Activated naive CD8-positive, alpha-beta T cell (primary cell): ENCODE measurements around the gene KIAA2012.

Source experiments
- H3K27ac Mint-ChIP-seq: one replicate; pipeline ENCODE4 v1.8.0; 2021; ENCODE audit warnings: mixed read lengths
- H3K27me3 Mint-ChIP-seq: one replicate; pipeline ENCODE4 v1.8.0; 2021; ENCODE audit warnings: mixed read lengths
- H3K36me3 Mint-ChIP-seq: one replicate; pipeline ENCODE4 v1.8.0; 2021; ENCODE audit warnings: mixed read lengths
- H3K4me1 Mint-ChIP-seq: one replicate; pipeline ENCODE4 v1.8.0; 2021; ENCODE audit warnings: low read depth, mixed read lengths
- H3K4me3 Mint-ChIP-seq: one replicate; pipeline ENCODE4 v1.8.0; 2021; ENCODE audit warnings: mild to moderate bottlenecking, mixed read lengths
- H3K9me3 Mint-ChIP-seq: one replicate; pipeline ENCODE4 v1.8.0; 2021; ENCODE audit warnings: low read depth, mixed read lengths

The KIAA2012 gene

GRCh38 chr2:202157211-202157990, 84.3 kb downstream of the KIAA2012 start:
- Mint-ChIP-seq H3K27me3 (no peaks in the 10 kb centered on the region), H3K9me3 (no peaks in the 10 kb centered on the region), H3K36me3 (no peaks in the 10 kb centered on the region), H3K27ac (no peak overlapping the region), H3K4me1 (no peaks in the 10 kb centered on the region), H3K4me3 (no peak overlapping the region)

GRCh38 chr2:202158796-202159195, 85.7 kb downstream of the KIAA2012 start:
- H3K4me3 Mint-ChIP-seq: no peak overlapping the region
- no peaks in the 10 kb centered on the region for H3K9me3 Mint-ChIP-seq
- no peaks in the 10 kb centered on the region for H3K36me3 Mint-ChIP-seq
- no peaks in the 10 kb centered on the region for H3K27me3 Mint-ChIP-seq
- H3K4me1 Mint-ChIP-seq: no peaks in the 10 kb centered on the region
- no peak overlapping the region for H3K27ac Mint-ChIP-seq

GRCh38 chr2:202161151-202161835, 88.2 kb downstream of the KIAA2012 start:
- Mint-ChIP-seq H3K9me3 (no peaks in the 10 kb centered on the region), H3K27ac (no peak overlapping the region)

GRCh38 chr2:202164411-202164810, 91.4 kb downstream of the KIAA2012 start:
- Mint-ChIP-seq H3K9me3 (no peaks in the 10 kb centered on the region), H3K4me3 (no peak overlapping the region), H3K27ac (no peak overlapping the region), H3K27me3 (no peaks in the 10 kb centered on the region), H3K4me1 (no peaks in the 10 kb centered on the region), H3K36me3 (no peaks in the 10 kb centered on the region)

More at GRCh38 chr2:202161151-202161835, 88.2 kb downstream of the KIAA2012 start:
- H3K4me1 Mint-ChIP-seq: no peaks in the 10 kb centered on the region
- H3K36me3 Mint-ChIP-seq: no peaks in the 10 kb centered on the region
- no peak overlapping the region for H3K4me3 Mint-ChIP-seq
- H3K27me3 Mint-ChIP-seq: no peaks in the 10 kb centered on the region

- no peaks in the 10 kb centered on the region for H3K27me3 Mint-ChIP-seq
- no peak overlapping the region for H3K4me3 Mint-ChIP-seq
- no peaks in the 10 kb centered on the region for H3K4me1 Mint-ChIP-seq
- no peaks in the 10 kb centered on the region for H3K36me3 Mint-ChIP-seq
- H3K27ac Mint-ChIP-seq: no peak overlapping the region
- no peaks in the 10 kb centered on the region for H3K9me3 Mint-ChIP-seq
These were observed 92.2 kb downstream of the KIAA2012 start for GRCh38 chr2:202165208-202165607.

GRCh38 chr2:202165945-202166344, 92.9 kb downstream of the KIAA2012 start:
- Mint-ChIP-seq H3K27ac (no peak overlapping the region), H3K27me3 (peaks cover 4% of the 10 kb centered on the region), H3K9me3 (no peaks in the 10 kb centered on the region), H3K4me1 (peaks cover 3% of the 10 kb centered on the region), H3K36me3 (peaks cover under 1% of the 10 kb centered on the region), H3K4me3 (no peak overlapping the region)

- H3K9me3 Mint-ChIP-seq: no peaks in the 10 kb centered on the region
- peaks cover 2% of the 10 kb centered on the region for H3K36me3 Mint-ChIP-seq
- H3K27ac Mint-ChIP-seq: no peak overlapping the region
- no peak overlapping the region for H3K4me3 Mint-ChIP-seq
- H3K27me3 Mint-ChIP-seq: peaks cover 5% of the 10 kb centered on the region
- H3K4me1 Mint-ChIP-seq: peaks cover 19% of the 10 kb centered on the region
These were observed 96.1 kb downstream of the KIAA2012 start for GRCh38 chr2:202169131-202169530.

- Mint-ChIP-seq H3K4me1 (peaks cover 19% of the 10 kb centered on the region), H3K27ac (no peak overlapping the region)
These were observed 96.9 kb downstream of the KIAA2012 start for GRCh38 chr2:202169832-202170424.

GRCh38 chr2:202171241-202171825, 98.3 kb downstream of the KIAA2012 start:
- H3K27ac Mint-ChIP-seq: no peak overlapping the region
- peaks cover 5% of the 10 kb centered on the region for H3K27me3 Mint-ChIP-seq
- peaks cover 19% of the 10 kb centered on the region for H3K4me1 Mint-ChIP-seq
- no peaks in the 10 kb centered on the region for H3K9me3 Mint-ChIP-seq
- peak overlapping the region; percentile 4 for H3K4me3 Mint-ChIP-seq
- H3K36me3 Mint-ChIP-seq: peaks cover 2% of the 10 kb centered on the region

More at GRCh38 chr2:202169832-202170424, 96.9 kb downstream of the KIAA2012 start:
- H3K4me3 Mint-ChIP-seq: no peak overlapping the region
- peaks cover 5% of the 10 kb centered on the region for H3K27me3 Mint-ChIP-seq
- peaks cover 2% of the 10 kb centered on the region for H3K36me3 Mint-ChIP-seq
- no peaks in the 10 kb centered on the region for H3K9me3 Mint-ChIP-seq

- Mint-ChIP-seq H3K36me3 (peaks cover 2% of the 10 kb centered on the region), H3K9me3 (no peaks in the 10 kb centered on the region), H3K4me3 (peak overlapping the region; percentile 64), H3K27ac (peak overlapping the region; percentile 68), H3K4me1 (peaks cover 19% of the 10 kb centered on the region), H3K27me3 (peaks cover 5% of the 10 kb centered on the region)
These were observed 99.6 kb downstream of the KIAA2012 start for GRCh38 chr2:202172439-202173211.

GRCh38 chr2:202178346-202178958, 105.4 kb downstream of the KIAA2012 start:
- no peaks in the 10 kb centered on the region for H3K9me3 Mint-ChIP-seq
- H3K36me3 Mint-ChIP-seq: no peaks in the 10 kb centered on the region
- H3K27me3 Mint-ChIP-seq: no peaks in the 10 kb centered on the region
- no peak overlapping the region for H3K27ac Mint-ChIP-seq
- peaks cover under 1% of the 10 kb centered on the region for H3K4me1 Mint-ChIP-seq
- no peak overlapping the region for H3K4me3 Mint-ChIP-seq

- Mint-ChIP-seq H3K4me1 (no peaks in the 10 kb centered on the region), H3K4me3 (no peak overlapping the region)
These were observed 111.5 kb downstream of the KIAA2012 start for GRCh38 chr2:202184557-202184956.

GRCh38 chr2:202185156-202185555, 112.1 kb downstream of the KIAA2012 start:
- Mint-ChIP-seq H3K9me3 (no peaks in the 10 kb centered on the region), H3K4me3 (no peak overlapping the region), H3K27ac (no peak overlapping the region), H3K36me3 (no peaks in the 10 kb centered on the region), H3K27me3 (peaks cover 1% of the 10 kb centered on the region), H3K4me1 (no peaks in the 10 kb centered on the region)

More at GRCh38 chr2:202184557-202184956, 111.5 kb downstream of the KIAA2012 start:
- H3K36me3 Mint-ChIP-seq: no peaks in the 10 kb centered on the region
- no peak overlapping the region for H3K27ac Mint-ChIP-seq
- H3K27me3 Mint-ChIP-seq: peaks cover 1% of the 10 kb centered on the region
- H3K9me3 Mint-ChIP-seq: no peaks in the 10 kb centered on the region

GRCh38 chr2:202186641-202187202, 113.7 kb downstream of the KIAA2012 start:
- H3K4me3 Mint-ChIP-seq: no peak overlapping the region
- H3K9me3 Mint-ChIP-seq: no peaks in the 10 kb centered on the region
- no peaks in the 10 kb centered on the region for H3K36me3 Mint-ChIP-seq
- no peak overlapping the region for H3K27ac Mint-ChIP-seq
- H3K27me3 Mint-ChIP-seq: peaks cover 1% of the 10 kb centered on the region
- no peaks in the 10 kb centered on the region for H3K4me1 Mint-ChIP-seq
